ENCODE data around the gene CLEC19A.

DNA sequence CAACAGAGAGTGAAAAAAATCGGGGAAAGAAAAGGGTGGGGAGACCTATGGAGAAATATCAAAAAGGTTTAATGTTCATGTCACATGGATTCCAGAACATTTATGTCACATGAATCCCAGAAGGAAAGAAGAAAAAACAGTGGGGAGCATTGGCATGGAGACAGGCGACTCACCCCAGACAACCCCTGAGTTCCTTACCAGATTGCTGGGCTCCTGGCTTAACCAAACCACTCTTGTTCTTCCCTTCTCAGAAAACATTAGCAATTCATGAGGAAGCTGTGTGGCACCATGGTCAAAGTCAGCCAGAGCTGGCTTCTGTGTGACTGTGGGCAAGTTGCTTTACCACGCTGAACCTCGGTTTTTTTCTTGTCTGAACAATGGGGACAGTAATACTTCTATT, 49.6 kb upstream of the CLEC19A start:
- TF ChIP-seq POLR2A (IDR thresholded peaks at IDR 0.05): no peak
- TF ChIP-seq, protein P1, sequence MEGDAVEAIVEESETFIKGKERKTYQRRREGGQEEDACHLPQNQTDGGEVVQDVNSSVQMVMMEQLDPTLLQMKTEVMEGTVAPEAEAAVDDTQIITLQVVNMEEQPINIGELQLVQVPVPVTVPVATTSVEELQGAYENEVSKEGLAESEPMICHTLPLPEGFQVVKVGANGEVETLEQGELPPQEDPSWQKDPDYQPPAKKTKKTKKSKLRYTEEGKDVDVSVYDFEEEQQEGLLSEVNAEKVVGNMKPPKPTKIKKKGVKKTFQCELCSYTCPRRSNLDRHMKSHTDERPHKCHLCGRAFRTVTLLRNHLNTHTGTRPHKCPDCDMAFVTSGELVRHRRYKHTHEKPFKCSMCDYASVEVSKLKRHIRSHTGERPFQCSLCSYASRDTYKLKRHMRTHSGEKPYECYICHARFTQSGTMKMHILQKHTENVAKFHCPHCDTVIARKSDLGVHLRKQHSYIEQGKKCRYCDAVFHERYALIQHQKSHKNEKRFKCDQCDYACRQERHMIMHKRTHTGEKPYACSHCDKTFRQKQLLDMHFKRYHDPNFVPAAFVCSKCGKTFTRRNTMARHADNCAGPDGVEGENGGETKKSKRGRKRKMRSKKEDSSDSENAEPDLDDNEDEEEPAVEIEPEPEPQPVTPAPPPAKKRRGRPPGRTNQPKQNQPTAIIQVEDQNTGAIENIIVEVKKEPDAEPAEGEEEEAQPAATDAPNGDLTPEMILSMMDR (IDR thresholded peaks at IDR 0.05): no peak

Data from vagina (tissue), 2 donors.